Muscle layer of duodenum (tissue), 2 donors: Measurements from ENCODE around the gene CLCN6.

ENCODE experiments used
- H3K27ac ChIP-seq: one replicate; pipeline ENCODE4 v1.7.0; 2013; ENCODE audit warnings: mild to moderate bottlenecking, low read length
- H3K27me3 ChIP-seq: one replicate; pipeline ENCODE4 v1.7.0; 2013; ENCODE audit warnings: low read depth, mild to moderate bottlenecking, control low read depth, low read length
- H3K36me3 ChIP-seq, 2 donors: one replicate each; pipeline ENCODE4 v1.7.0; 2013; ENCODE audit warnings: low read length in 2 of 2, control low read depth in 1 of 2, mild to moderate bottlenecking in 1 of 2; ENCODE audit not compliant: insufficient read depth in 2 of 2, control insufficient read depth in 1 of 2
- H3K4me1 ChIP-seq, 2 donors: one replicate each; pipeline ENCODE4 v1.7.0; 2013; ENCODE audit warnings: low read length in 2 of 2, mild to moderate bottlenecking in 2 of 2, control low read depth in 1 of 2, moderate library complexity in 1 of 2; ENCODE audit not compliant: insufficient read depth in 2 of 2, control insufficient read depth in 1 of 2
- H3K4me3 ChIP-seq, 2 donors: one replicate each; pipeline ENCODE4 v1.7.0; 2013; ENCODE audit warnings: low read length in 2 of 2, low read depth in 1 of 2, mild to moderate bottlenecking in 1 of 2
- H3K9me3 ChIP-seq, 2 donors: one replicate each; pipeline ENCODE4 v1.7.0; 2013; ENCODE audit warnings: low read length in 2 of 2, control low read depth in 1 of 2, mild to moderate bottlenecking in 1 of 2; ENCODE audit not compliant: control insufficient read depth in 1 of 2
- donor health status: healthy.

Gene CLCN6

GRCh38 chr1:11837767-11838348 lies 31.9 kb downstream of the CLCN6 start:
- Histone ChIP-seq H3K27ac (no peak overlapping the region), H3K9me3 (no peaks in the 10 kb centered on the region), H3K36me3 (peaks cover 81 to 95% of the 10 kb centered on the region in 2 donors), H3K27me3 (no peaks in the 10 kb centered on the region), H3K4me3 (no peak overlapping the region), H3K4me1 (peaks cover 0 to 9% of the 10 kb centered on the region in 2 donors)

GRCh38 chr1:11838349-11839272 lies 32.6 kb downstream of the CLCN6 start:
- H3K36me3 ChIP-seq: peaks cover 76 to 88% of the 10 kb centered on the region in 2 donors
- no peak overlapping the region for H3K27ac ChIP-seq

GRCh38 chr1:11839727-11840705 lies 34.0 kb downstream of the CLCN6 start:
- H3K27ac ChIP-seq: no peak overlapping the region
- peaks cover 0 to 9% of the 10 kb centered on the region in 2 donors for H3K4me1 ChIP-seq
- no peaks in the 10 kb centered on the region for H3K9me3 ChIP-seq
- H3K4me3 ChIP-seq: no peak overlapping the region
- H3K27me3 ChIP-seq: no peaks in the 10 kb centered on the region
- peaks cover 74 to 88% of the 10 kb centered on the region in 2 donors for H3K36me3 ChIP-seq

More at GRCh38 chr1:11838349-11839272, 32.6 kb downstream of the CLCN6 start:
- Histone ChIP-seq H3K4me1 (peaks cover 0 to 9% of the 10 kb centered on the region in 2 donors), H3K9me3 (no peaks in the 10 kb centered on the region), H3K27me3 (no peaks in the 10 kb centered on the region), H3K4me3 (no peak overlapping the region)

GRCh38 chr1:11841245-11842153 lies 35.5 kb downstream of the CLCN6 start:
- Histone ChIP-seq H3K36me3 (peaks cover 66 to 80% of the 10 kb centered on the region in 2 donors), H3K4me1 (peaks cover 0 to 9% of the 10 kb centered on the region in 2 donors), H3K27ac (no peak overlapping the region), H3K9me3 (no peaks in the 10 kb centered on the region), H3K4me3 (no peak overlapping the region), H3K27me3 (no peaks in the 10 kb centered on the region)

- Histone ChIP-seq H3K27me3 (no peaks in the 10 kb centered on the region), H3K27ac (no peak overlapping the region), H3K4me1 (peaks cover 0 to 9% of the 10 kb centered on the region in 2 donors), H3K4me3 (no peak overlapping the region), H3K36me3 (peaks cover 59 to 75% of the 10 kb centered on the region in 2 donors), H3K9me3 (no peaks in the 10 kb centered on the region)
These were observed 36.4 kb downstream of the CLCN6 start for GRCh38 chr1:11842154-11843041.

GRCh38 chr1:11845641-11846335 lies 39.8 kb downstream of the CLCN6 start:
- H3K27ac ChIP-seq: no peak overlapping the region
- peaks cover 0 to 9% of the 10 kb centered on the region in 2 donors for H3K4me1 ChIP-seq
- H3K36me3 ChIP-seq: peaks cover 37 to 46% of the 10 kb centered on the region in 2 donors
- no peak overlapping the region for H3K4me3 ChIP-seq
- no peaks in the 10 kb centered on the region for H3K9me3 ChIP-seq
- no peaks in the 10 kb centered on the region for H3K27me3 ChIP-seq

GRCh38 chr1:11847667-11848372 lies 41.8 kb downstream of the CLCN6 start, which contains the start of gene NPPA:
Gene NPPA, minus strand, starts transcription at chr1:11847783. Its CDS starts 99 bp downstream, at chr1:11847684.
- Histone ChIP-seq H3K4me3 (no peak within 1 kb of the TSS), H3K9me3 (no peaks in the 10 kb centered on the region), H3K4me1 (peaks cover 0 to under 1% of the 10 kb centered on the region in 2 donors), H3K36me3 (peaks cover 17 to 26% of the 10 kb centered on the region in 2 donors), H3K27me3 (no peaks in the 10 kb centered on the region), H3K27ac (no peak within 1 kb of the TSS)

GRCh38 chr1:11848373-11848700 lies 42.3 kb downstream of the CLCN6 start:
- Histone ChIP-seq H3K4me1 (no peaks in the 10 kb centered on the region), H3K9me3 (no peaks in the 10 kb centered on the region), H3K4me3 (no peak overlapping the region), H3K27ac (no peak overlapping the region), H3K27me3 (no peaks in the 10 kb centered on the region), H3K36me3 (peaks cover 15 to 26% of the 10 kb centered on the region in 2 donors)

GRCh38 chr1:11850156-11850555 lies 44.2 kb downstream of the CLCN6 start:
- Histone ChIP-seq H3K4me3 (no peak overlapping the region), H3K27ac (no peak overlapping the region), H3K27me3 (no peaks in the 10 kb centered on the region), H3K9me3 (no peaks in the 10 kb centered on the region), H3K36me3 (peaks cover 3 to 11% of the 10 kb centered on the region in 2 donors), H3K4me1 (no peaks in the 10 kb centered on the region)
